Measurements from ENCODE around the gene FMNL1.
A peak's percentile ranks its signal among the peaks of the same experiment; 100 is the strongest.

Gene FMNL1

GRCh38 chr17:45284176-45285140, 62.8 kb downstream of the FMNL1 start:
- DNase-seq, result no peak

GRCh38 chr17:45286286-45286685, 64.6 kb downstream of the FMNL1 start:
- DNase-seq, result no peak

DNA sequence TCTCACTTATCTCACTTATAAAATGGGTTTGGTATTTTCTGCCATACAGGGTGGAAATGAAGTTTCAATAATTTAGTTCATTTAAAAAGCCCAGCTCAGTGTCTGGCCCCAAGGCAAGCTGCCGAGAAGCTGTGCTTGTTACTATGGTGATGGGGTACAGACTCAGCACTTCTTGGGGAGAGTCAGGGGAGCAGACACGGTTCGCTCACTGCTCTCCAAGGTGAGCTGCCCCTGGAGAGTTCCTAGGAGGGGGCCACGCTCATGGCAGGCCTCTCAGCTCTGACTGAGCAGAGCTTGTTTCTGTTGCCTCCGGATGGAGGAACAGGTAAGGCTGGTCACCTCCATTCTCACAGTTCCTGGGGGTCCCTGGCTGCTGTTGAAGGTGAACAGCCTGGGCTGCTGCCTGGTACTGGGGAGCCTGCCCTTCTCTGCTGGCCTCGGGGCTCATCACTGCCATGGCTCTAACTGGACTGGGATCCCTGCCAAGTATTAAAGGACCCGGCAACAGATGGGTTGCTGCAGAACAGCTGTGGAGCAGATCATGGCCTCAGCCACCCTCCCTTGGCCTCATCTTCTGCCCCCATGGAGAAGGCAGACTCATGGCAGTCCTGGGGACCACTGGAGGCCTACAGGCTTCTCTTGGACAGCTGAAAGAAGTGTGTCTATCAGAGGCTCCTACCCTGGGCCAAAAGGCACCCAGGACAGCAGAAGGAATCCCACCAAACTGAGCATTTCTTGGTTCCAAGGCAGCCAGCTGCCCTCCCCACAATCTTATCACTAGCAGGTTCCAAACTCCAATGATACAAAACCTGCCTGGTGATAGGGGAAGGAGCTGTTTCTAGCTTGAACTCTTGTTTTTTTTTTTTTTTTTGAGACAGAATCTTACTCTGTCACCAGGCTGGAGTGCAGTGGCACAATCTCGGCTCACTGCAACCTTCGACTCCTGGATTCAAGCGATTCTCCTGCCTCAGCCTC, 66.1 kb downstream of the FMNL1 start:
- no peak for DNase-seq

DNA sequence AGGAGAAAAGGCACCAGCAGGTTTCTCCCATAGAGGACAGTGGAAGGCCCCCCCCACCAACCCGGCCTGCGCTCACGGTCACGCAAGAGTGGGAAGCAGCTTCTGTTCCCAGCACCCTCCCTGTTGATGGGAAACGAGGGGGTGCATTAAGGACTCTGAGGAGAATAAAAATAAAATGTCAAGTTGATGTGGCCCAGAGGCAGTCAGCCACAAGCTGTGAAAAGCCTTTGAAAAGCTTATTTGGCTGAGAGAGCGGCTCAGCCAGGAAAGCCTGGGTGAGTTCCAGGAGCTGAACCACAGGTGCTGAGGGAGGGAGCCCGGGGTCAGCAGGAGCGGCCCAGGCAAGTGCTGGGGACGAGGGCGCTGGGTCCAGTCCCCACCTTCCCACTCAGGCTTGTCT, 67.1 kb downstream of the FMNL1 start:
- DNase-seq, result no peak

DNA sequence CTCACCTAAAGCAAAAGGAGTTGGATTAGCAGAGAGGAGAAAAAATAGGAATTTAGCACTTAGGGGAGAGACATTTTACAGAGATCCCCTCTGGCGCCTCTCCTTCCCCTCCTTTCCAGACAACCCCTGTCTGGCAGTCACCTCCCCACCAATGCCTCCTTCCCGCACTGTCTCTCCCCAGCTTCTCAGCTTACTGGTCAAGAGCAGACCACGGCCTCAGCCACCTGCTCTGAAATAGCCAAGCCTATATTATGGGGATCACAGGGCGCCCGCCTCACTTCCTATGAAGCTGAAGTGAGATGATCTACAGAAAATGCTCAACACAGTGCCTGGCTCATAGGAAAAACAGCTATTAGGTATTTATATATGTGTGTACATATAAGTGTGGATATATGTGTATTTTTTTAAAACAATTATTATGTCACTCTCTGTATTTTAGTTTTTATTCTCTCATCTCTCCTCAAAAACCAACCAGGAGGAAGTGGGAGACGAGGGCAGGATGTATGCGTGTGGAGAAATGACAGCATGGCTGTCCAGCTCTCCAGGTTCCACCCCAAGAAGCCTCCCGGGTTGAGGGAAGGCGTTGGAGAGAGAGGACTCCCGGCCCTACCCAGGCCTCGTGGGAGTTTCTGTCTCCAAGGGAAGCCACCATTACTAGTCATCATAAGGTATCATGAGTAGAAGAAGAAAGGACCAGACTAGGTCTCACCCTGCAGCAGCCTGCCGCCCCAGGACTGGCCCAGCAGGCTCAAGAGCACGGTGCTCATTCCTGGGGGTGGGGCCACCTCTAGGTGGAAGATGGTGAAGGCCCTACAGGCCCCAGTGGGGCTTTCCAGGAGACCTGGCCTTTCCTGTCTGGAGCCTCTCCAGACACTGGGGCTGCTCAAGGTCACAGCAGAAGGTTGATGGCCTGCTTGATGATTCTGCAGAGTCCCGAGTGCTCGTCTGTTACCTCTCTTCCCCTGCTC, 67.9 kb downstream of the FMNL1 start:
- no peak for DNase-seq

GRCh38 chr17:45290269-45290765, 68.6 kb downstream of the FMNL1 start:
- DNase-seq, result no peak

DNA sequence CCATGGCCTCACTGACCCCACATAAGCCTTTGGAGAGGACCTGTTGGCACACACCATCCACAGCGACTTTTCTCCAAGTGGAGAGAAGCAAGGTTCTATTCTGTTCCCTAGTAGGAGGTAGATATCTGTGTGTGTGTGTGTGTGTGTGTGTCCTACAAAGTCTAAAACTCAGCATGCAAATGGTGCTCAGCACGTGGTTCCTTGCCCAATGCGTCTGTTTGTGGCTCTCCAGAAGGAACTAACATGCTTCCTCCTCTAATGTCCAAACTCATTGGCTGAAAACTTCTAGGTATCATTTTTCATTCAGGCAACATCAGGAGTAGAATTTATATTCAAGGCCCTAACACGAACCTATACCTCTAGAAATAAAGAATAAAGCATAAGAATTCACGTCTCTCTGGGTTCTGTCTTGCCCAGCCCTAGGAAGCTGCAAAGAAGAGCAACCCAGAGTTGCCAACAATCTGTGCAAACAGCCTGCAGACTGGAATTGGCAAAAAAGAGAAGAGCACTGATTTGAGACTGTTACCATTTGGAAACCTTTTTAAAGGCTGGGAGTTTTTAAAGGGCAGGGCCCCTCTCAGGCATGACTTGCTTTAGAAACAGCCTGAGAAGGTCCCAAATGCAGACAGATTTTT, 69.6 kb downstream of the FMNL1 start:
- no peak for DNase-seq

GRCh38 chr17:45292696-45293412, 71.2 kb downstream of the FMNL1 start:
- no peak for DNase-seq

- peak; percentile 90 to 95 for DNase-seq
Observed at GRCh38 chr17:45293413-45294211, 71.9 kb downstream of the FMNL1 start.

- DNase-seq, result no peak
Observed at GRCh38 chr17:45294506-45294905, 72.8 kb downstream of the FMNL1 start.

DNA sequence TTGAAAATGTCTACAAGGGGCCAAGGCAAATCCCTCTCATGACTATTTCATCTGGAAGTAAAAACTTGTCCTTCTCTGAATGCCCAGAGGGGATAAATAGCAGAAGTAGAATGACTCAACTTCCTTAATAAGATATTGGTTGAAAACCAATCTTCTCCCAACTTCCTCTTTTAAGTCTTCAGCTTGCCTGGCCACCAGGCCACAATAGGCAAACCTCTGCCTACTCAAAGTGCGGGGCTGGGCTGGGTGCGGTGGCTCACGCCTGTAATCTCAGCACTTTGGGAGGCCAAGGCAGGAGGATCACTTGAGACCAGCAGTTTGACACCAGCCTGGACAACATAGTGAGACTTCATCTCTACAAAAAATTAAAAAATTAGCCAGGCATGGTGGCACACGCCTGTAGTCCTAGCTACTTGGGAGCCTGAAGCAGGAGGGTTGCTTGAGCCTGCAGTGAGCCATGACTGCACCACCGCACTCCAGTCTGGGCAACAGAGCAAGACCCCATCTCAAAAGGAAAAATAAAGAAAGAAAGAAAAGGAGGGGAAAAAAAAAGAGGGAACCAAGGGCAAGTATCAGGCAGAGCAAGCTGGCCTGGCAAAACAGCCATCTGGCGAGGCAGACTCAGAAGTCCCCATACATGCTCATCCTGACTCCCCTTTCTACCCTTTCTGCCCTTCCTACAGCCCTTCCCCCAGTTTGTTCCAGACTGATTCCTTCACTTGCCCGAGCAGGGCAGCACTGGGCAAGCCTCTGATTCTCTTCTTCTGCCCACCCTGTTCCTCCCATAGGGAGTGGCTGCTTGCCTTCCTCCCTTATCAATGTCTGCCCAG, 74.5 kb downstream of the FMNL1 start:
- DNase-seq, result peak in 1 of 2 experiments; percentile 55

DNA sequence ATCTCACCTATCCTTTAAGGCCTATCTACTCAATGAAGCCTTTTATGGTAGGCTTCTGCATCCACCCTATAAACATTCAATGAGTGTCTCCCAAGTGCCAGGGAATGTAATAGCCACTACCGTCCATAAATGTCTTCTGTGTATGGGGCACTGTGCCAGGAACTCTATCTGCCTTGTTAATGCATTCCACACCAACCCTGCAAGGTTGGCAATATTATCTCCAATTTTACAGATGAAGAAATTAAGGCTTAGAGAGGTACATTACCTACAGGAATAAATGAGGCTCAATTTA, 75.1 kb downstream of the FMNL1 start:
- DNase-seq, result no peak

All from SW 1271 (cell line).